ENCODE measurements around the gene FAM13A.

FAM13A gene

DNA sequence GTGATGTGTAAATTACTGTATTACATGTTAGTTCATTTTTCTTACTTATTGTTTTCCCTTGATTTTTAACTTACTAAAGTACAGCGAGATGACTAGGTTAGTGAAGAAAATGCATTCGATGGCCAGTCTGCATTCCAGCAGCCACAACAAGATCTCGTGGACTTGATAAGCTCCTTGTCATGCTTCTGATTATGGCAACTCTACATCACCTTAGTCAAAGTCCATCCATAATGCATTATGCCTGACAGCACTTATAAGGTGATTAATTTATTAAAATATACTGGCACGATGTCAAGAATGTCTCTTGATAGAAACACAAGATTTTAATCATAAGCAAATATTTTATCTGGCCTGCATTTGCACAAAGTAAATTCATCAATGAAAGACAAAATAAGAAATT, 249.5 kb downstream of the FAM13A start:
- DNase-seq, result no peak

DNA sequence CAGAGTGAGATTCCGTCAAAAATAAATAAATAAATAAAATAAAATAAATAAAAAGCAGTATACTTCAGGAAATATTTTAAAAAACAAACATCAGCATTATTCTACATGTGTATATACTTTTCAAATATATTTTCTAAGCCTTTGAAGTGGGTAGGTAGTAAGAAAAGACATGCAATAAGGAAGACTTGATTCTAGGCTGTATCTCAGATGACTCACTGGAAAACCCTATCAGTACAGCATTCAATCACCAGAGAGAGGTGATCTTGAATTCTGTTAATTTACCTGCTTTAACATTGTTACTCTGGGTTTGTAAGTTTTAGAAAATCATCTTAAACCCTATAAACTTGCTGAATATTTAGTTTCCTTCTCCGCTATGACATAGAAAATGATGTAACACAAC, 252.8 kb downstream of the FAM13A start:
- DNase-seq, result no peak

DNA sequence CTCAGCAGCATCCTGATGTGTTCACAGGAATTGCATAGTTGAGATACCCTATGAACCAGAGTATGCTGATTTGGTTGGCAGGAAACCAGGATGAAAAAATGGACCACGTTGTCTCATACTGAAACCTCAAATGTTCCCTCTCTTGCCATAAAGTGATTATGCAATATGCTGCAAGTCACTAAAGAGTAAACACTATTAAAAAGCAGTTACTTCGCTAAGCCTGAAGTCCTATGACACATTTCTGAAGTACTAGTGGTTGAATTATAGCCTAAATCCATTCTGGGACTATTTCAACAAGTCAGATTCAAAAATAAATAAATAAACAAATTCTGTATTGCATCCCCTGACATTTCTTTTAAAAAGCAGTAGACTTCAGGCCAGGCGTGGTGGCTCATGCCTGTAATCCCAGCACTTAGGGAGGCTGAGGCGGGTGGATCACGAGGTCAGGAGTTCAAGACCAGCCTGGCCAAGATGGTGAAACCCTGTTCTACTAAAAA, 253.3 kb downstream of the FAM13A start:
- peak; percentile 88 for DNase-seq

DNA sequence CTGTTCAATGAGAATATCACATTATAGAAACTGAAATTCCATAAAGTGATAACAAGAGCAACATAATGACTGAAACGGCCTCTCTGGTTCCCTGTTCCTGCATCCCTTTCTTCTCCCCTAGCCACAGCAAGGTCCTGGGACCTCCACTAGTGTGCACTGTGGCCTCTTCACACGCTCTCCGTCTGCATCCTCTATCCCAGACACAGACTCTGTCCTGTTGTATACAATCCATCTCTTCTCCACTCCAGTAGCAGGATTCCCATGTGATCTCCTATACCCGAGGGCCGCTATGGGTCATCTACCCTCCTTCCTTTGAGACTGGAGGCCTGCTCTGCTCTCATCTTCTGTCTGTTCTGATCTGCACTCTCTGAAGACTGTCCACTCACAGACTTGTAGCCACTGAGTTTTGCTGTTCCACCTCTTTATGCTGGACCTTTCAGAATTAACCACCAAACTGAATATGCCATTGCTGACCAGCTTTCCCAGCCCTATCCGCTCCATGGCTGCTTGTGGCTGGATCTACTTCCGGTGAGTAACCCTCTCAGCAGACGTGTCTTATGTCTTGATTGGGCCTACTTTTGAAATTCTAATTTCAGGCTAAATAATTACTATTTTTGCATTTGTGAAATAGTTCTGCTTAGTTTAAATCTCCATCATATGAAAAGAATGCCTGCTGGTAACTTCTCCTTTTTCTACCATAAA, 254.2 kb downstream of the FAM13A start:
- DNase-seq, result no peak

DNA sequence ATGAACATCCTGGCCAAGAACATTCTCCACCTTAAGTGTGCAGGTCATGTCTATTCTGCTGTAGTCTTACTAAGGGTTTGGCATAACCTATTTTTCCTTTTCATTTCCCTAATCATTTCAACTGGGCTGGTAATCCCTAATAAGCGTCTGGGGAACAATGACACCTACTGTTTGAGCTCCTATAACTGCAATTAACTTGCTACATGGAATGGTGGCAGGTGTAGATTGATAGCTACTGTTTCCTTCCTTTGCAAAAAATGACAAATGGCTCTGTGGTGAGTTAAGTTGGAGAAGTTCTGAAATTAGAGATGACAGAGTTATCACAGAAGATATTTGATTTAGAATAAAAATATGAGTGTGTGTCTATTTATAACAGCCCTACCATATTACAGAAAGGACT, 254.8 kb downstream of the FAM13A start:
- no peak for DNase-seq

DNA sequence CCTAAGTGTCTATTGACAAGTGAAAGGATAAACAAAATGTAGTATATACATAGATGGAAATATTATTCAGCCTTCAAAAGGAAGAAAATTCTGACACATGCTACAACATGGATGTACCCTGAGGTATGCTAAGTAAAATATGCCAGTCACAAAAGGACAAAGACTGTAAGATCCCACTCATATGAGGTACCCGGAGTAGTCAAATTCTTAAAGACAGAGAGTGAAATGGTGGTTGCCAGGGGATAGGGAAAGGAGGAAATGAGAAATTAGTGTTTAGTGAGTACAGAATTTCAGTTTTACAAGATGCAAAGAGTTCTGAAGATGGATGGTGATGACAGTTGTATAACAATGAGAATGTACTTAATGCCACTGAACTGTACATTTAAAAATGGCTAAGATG, 257.1 kb downstream of the FAM13A start:
- no peak for DNase-seq

DNA sequence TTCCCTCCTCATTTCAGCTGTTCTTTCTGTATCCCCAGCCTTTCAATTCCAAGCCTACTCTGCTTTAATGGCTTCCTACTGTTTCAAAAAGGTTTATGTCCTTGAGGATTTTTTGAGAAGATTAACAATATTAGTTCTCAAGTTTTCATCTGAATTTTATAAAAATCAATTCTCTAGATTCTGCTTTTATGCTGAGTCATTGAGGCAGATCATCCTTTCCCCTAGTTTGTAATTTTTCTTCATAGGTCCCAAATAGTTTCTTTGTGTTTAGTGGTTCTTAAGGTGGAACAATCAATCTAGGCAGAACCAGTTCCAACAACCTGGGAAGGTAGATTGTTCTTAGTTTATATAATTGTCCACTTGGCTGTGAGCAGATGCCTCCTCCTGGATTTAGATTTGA, 259.3 kb downstream of the FAM13A start:
- DNase-seq, result no peak

DNA sequence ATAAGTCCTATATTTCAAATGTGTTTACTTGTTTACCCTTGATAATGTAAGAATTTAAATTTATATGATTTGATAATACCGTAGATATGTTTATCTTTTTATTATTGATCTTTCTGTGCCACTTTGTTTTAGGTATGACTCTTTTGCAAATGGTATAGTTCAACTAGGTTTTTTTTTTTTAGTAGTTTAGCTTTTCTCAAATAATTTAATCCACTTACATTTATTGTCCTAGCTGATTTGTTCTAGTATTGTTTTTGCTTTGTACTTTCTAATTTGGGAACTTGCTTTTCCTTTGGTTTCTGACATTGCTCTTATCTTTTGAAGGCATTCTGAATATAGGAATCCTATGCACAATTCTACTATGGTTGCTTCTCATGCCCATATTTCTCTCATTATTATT, 260.4 kb downstream of the FAM13A start:
- no peak for DNase-seq

DNA sequence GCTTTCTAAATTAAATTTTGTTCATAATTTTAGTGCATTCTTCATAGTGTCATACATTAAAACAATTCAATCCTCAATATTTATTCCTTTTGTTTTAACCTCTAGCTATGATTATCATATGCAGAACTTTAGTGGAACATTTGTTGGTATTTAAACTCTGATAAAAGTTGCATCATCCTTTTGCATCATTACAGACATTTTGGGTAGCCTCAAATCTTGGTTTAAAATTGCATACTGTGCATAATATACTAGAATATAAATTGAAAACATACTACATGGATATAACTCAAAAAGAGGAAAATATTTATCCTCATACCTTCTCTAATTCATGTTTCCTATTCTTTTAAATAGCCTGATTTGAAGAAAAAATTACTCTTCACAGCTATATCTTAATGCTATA, 262.0 kb downstream of the FAM13A start:
- DNase-seq, result no peak

DNA sequence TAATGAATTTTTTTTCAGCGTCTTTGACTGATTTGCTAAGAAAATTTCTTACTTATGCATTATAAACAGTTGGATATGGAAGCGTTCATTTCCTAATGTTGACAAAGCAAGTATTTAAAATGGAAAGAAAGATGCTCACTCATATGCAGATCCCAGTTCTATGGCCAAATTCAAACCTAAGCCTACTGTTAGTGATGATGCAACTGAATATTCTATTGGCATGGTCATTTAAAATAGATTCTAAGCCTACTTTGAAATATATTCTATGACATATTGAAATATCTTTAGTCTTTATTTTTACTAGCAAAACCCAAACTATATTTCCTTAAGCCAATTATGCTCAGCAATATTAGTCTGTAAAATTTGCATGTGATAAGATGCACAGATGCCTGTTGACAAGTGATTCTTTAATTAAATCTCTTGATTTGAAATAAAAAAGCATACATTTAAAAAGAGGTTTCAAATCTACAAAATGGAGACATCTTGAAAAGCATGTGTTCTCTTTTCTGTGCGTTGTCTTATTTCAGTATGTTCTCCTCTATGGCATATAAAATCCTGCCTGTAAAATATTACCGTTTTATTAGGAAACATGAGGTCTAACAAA, 262.8 kb downstream of the FAM13A start:
- DNase-seq, result no peak

DNA sequence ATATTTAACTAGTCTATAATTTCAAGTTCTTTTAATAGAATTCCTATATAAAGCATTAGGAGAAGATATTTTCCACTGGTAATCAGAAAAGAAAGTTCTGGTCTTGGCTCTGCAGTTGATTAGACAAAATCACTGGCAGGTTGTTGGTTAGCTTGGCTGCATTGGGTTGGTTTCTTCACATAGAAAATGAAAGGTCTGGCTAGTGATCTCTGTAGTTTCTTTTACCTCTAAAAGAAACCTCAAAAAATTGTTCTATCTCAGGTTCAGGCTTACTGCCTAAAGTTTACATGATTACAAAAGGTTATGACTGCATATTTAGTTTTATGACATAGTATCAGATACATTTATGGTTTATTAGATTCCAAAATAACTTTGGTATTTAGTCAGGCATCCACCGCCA, 263.5 kb downstream of the FAM13A start:
- DNase-seq, result no peak

DNA sequence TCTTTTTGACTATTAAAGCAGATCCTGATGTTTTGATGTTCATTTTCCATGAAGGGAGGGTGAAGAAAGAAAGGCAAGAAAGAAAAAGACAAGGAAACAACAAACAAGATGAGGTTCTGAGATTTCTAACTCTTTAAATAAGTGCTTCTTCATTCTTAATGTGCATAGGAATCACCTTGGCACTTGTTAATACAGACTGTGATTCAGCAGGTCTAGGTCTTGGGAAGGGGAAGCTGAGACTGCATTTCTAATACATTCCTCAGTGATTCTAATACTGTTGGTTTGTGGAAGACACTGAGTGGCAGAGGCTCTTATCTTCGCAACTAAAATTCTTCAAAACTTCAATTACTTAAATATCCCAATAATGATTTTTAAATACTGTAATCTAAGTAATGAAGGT, 264.2 kb downstream of the FAM13A start:
- DNase-seq, result peak; percentile 10

DNA sequence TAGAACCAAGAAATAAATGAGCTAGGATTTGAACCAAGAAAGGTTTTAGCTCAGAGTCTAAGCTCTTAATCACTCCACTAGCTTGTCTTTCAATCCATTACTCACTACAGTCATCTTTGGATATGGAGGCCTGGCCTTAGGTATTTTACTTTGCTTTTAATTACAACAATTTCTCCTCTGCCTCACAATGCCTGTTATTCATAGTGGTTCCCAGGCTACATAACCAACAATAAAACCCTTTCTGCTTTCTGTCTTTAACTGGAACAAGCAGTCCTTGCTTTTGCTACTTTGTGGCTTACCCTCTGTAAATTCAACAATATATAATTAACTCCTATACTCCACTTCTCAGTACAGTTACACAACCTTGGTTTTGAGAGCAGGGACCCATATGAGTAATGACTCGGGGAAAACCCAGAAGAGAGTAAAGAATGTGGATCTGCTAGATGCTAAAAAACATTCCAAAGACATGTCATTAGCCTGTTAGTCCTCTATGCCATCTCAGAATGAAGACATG, 264.7 kb downstream of the FAM13A start:
- DNase-seq, result peak; percentile 70

DNA sequence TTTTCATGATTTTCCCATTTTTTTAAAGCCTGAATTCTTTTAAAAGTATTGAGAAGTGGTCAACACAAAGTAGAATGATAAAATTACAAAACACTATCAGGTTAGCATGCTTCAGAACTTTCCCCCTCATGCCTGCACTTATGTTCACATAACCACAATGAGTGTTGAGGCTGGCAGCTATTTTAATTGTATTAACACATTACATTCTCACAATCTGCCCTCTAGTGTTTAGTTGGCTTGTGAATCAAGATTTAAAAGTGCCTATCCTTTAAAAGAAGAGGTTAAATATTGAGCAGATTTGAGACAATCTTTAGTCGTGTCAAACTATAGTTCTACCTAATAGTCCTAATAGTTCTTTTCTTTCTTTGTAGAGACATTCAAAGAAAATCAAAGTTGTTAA, 265.7 kb downstream of the FAM13A start:
- peak; percentile 4 for DNase-seq

DNA sequence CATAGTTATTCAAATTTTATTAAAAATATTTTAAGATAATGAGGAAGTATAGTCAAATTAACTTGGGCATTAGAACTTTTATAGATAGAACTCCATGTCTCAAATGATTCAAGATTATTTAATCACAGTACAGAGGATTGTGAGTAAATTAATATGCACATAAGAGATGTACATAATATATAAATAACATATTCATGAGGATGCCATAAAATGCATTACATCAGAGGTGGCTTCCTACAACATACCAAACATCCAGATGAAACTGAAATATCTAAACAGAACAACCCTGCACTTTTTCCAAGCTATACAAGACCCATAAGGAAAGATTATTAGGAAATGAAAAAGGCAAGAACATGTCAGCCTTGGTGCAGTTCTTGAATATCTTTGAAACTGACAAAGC, 268.1 kb downstream of the FAM13A start:
- DNase-seq, result no peak

DNA sequence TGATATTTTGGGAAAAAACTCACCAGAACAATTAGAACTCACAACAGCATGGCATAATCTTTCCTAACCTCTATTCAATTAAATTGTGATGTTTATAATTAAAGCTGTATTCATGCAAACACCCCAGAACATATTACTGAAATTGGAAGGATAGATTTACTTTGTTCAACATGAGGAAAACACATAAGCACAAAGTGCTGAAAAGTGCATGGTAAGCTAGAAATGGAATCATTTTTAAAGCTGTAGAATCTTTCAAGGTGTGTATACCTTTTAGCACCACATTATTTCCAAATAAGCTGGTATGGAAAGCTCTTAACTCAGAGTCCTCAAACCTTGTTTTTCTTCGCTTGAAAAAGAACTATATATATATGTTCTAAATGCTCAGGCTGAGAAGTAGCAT, 268.6 kb downstream of the FAM13A start:
- DNase-seq, result no peak

DNA sequence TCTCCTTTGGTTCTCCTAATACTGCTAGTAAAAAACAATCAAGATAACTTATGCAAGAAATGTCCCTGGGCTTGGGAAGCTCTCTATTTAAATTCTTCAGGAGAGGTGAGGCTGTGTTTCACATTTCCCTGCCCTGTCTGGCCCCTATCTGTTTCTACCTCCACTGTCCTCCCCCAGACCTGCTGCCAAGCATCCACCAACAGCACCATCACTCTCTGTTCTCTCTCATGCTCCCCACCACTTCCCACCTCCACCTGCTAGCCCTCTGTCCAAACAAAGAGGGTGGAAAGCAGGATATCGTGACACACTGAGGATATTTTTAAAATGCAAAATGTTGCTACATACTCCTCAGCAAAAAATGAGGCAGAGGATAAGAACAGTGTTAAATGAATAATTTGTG, 271.0 kb downstream of the FAM13A start:
- no peak for DNase-seq

DNA sequence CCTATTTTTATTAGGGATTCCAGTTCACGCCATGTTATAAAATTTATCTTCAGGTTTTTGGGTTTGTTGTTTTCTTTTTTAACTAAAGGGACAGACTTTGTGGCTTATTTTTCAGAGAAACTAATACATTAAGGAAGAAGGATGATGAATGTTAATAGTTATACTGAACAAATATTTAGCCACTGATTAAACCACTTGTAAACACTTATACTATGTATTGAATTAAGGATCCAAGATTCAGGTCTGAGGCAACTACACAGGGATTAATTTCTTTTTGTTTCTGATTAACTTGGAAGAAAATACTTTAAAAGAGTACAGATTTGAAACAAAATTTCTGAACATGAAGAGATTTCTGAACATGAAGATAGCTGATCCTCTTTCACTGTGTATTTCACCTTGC, 276.6 kb downstream of the FAM13A start:
- DNase-seq, result no peak

DNA sequence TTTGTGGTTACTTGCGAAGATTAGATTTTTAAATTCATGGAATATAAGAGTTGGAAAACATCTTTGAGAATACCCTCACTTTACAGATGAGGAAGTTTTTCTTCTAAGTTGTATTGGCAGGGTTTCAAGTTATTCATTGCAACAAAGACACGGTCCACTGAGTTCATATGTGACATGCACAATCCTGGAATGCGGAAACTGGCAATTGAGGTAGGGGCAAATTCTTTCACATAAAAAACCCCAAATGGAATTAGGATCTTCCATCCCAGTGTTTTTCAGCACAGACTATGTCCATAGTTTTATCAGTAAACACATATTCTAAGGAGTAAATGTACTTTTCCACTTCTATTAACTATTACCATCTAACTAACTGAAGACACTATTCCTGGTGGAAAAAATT, 277.6 kb downstream of the FAM13A start:
- no peak for DNase-seq

DNA sequence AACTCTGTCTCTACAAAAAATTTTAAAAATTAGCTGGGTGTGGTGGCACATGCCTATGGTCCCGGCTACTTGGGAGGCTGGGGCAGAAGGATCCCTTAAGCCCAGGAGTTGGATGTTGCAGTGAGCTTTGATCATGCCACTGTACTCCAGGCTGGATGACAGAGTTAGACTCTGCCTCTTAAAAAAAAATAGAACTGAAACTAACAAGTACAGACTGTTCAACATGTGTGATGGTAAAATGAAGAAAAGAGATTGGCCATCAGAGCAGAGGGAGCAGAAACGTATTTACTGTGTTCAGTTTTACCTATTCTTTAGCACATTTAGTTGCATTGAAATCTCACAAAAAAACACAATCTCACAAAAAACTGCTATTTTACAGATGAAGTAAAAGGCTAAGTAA, 281.5 kb downstream of the FAM13A start:
- DNase-seq, result no peak

DNA sequence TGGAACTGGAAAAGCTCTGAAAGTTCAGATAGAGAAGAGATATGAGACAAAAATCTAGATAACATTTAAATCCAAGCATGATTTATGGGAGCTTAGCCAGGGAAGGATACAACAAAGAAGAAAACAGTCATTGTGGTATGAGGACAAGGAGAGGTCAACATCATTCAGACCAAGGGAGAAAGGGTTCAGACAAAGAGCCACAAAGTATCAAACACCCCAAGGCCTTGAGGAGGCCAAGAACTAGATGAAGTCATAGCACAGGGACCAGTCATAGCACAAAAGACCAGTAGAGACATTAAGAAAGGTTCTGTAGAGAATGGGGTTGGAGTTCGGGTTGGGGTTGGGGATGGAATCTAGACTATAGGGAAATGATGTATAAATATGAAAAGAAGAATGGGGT, 282.0 kb downstream of the FAM13A start:
- DNase-seq, result no peak

DNA sequence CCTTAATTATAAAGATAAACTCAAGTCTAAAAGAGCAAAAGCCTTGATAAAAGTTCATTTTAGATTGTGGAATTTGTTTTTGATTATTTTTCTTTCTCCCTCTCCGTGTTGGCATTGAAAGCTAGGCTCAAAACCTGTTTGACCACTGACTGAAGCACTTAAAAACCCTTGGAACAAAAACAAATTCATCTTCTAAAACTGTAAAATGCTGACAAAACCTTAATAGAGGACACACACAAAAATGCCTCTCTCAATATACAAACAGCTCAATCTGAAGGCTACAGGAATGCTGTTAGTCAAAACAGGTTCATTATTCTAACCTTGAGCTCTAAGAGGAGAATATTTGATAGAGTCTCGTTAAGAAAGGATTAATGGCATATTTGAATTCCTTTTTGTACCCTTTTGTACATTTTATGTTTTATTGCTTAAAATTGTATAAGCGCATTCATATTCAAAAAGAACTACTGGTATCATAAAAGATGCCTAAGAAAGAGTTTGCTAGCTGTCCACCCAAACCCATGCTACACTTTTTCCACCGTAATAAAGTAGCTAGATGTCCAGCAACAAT, 285.0 kb downstream of the FAM13A start:
- DNase-seq, result no peak

DNA sequence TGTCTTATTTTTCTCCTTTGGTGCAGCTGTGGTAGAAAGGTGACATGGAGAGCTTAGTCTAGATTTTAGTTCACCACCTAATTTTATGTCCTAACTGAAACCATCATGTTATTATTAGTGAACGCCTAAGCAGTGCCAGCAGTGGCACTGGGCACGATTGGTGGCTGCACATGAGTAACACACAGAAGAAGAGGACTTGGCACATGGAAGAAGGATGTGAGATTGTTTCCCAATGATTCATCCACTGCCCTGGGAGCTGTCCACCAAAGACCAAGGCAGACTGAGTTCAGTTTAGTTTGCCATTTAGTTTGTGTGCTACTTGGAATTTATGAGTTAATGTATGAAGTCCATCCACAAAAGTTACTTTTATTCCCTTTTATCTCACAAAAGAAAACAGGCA, 291.3 kb downstream of the FAM13A start:
- DNase-seq, result peak; percentile 57

DNA sequence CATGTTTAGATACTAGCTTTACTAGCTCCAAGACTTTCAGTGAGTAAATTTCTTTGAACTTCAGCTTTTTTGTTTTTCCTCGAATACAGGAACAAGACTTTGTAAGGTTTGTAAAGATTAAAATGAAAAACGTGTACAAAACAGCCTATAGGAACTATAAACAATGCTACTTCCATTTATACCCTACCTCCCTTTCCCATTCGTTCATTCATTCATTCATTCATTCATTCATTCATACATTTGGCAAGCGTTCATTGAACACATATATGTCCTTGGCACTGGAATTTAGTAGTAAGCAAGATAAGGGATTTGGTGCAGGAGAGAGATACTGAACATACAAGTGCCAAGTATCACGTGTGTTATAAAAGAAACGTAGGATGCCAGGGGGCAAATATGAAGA, 293.9 kb downstream of the FAM13A start:
- no peak for DNase-seq

All from HCEC 1CT (cell line).